ENCODE data around the gene TMEM132D. TPM values are rescaled to one million over a fixed set of nuclear protein-coding genes. Genes with fewer than 3 reads are reported as not detected.

The TMEM132D gene
- total RNA-seq, 2 donors from 2014 or later: 4.4 to 14.2 TPM

DNA sequence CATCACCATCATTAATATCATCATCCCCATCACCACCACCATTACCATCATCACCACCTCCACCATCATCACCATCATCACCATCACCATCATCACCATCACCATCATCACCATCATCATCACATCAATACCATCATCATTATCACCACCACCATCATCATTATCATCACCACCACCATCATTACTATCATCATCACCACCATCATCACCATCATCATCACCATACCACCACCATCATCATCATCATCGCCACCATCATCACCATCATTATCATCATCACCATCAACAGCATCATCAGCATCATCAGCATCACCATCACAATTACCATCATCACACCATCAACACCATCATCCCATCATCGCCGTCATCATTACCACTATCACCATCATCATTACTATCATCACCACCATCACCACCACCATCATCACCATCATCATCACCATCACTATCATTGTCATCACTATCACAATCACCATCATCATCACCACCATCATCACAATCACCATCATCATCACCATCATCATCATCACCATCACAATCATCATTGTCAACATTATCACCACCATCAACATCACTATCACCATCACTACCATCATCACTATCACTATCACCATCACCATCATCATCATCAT lies 767.0 kb downstream of the TMEM132D start:
- no peak overlapping the region for H3K4me3 Mint-ChIP-seq
- Histone ChIP-seq H3K9ac (ENCODE audit: extremely low read depth, low read length, poor library complexity, severe bottlenecking) (no peak overlapping the region), H3K27me3 (ENCODE audit: control insufficient read depth, insufficient read depth, low read length, poor library complexity, severe bottlenecking) (no peaks in the 10 kb centered on the region), H3K36me3 (ENCODE audit: control insufficient read depth, insufficient read depth, low read length) (no peaks in the 10 kb centered on the region), H3K27ac (ENCODE audit: low read depth, low read length) (no peak overlapping the region), H3K4me3 (ENCODE audit: low read length) (no peak overlapping the region), H3K4me1 (ENCODE audit: control insufficient read depth, insufficient read depth, low read length) (no peaks in the 10 kb centered on the region), H3K9me3 (ENCODE audit: control insufficient read depth, low read length) (no peaks in the 10 kb centered on the region)
- 88 to 94% methylated on average over 3 of the region's 3 CpGs for WGBS, 2 experiments (ENCODE audit: insufficient coverage in 1 of 2, insufficient read length in 1 of 2)
- H3K4me1 Mint-ChIP-seq: no peaks in the 10 kb centered on the region
- DNase-seq: peak; percentile 1
- no peaks in the 10 kb centered on the region for H3K27me3 Mint-ChIP-seq (ENCODE audit: insufficient read depth)
- no peak overlapping the region for H3K27ac Mint-ChIP-seq
- no peaks in the 10 kb centered on the region for H3K36me3 Mint-ChIP-seq (ENCODE audit: low read depth)
- TF ChIP-seq, protein P1, sequence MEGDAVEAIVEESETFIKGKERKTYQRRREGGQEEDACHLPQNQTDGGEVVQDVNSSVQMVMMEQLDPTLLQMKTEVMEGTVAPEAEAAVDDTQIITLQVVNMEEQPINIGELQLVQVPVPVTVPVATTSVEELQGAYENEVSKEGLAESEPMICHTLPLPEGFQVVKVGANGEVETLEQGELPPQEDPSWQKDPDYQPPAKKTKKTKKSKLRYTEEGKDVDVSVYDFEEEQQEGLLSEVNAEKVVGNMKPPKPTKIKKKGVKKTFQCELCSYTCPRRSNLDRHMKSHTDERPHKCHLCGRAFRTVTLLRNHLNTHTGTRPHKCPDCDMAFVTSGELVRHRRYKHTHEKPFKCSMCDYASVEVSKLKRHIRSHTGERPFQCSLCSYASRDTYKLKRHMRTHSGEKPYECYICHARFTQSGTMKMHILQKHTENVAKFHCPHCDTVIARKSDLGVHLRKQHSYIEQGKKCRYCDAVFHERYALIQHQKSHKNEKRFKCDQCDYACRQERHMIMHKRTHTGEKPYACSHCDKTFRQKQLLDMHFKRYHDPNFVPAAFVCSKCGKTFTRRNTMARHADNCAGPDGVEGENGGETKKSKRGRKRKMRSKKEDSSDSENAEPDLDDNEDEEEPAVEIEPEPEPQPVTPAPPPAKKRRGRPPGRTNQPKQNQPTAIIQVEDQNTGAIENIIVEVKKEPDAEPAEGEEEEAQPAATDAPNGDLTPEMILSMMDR (conservative IDR thresholded peaks at IDR 0.05): no peak
- no peaks in the 10 kb centered on the region for H3K9me3 Mint-ChIP-seq

- Histone ChIP-seq H3K4me3 (ENCODE audit: low read length) (no peak overlapping the region), H3K9ac (ENCODE audit: extremely low read depth, low read length, poor library complexity, severe bottlenecking) (no peak overlapping the region), H3K27me3 (ENCODE audit: control insufficient read depth, insufficient read depth, low read length, poor library complexity, severe bottlenecking) (no peaks in the 10 kb centered on the region), H3K36me3 (ENCODE audit: control insufficient read depth, insufficient read depth, low read length) (no peaks in the 10 kb centered on the region), H3K27ac (ENCODE audit: low read depth, low read length) (no peak overlapping the region), H3K9me3 (ENCODE audit: control insufficient read depth, low read length) (peaks cover 6% of the 10 kb centered on the region), H3K4me1 (ENCODE audit: control insufficient read depth, insufficient read depth, low read length) (no peaks in the 10 kb centered on the region)
- Mint-ChIP-seq H3K27me3 (ENCODE audit: insufficient read depth) (no peaks in the 10 kb centered on the region), H3K27ac (no peak overlapping the region), H3K4me1 (peaks cover 14% of the 10 kb centered on the region), H3K9me3 (peaks cover 8% of the 10 kb centered on the region), H3K4me3 (no peak overlapping the region), H3K36me3 (ENCODE audit: low read depth) (peaks cover 9% of the 10 kb centered on the region)
- peak; percentile 45 for DNase-seq
- WGBS, 2 experiments (ENCODE audit: insufficient coverage in 1 of 2, insufficient read length in 1 of 2): 93 to 96% methylated on average over 7 to 12 of the region's 12 CpGs
- TF ChIP-seq, protein P1 (conservative IDR thresholded peaks at IDR 0.05): no peak
Measured at GRCh38 chr12:129127771-129128170, 776.1 kb downstream of the TMEM132D start.

DNA sequence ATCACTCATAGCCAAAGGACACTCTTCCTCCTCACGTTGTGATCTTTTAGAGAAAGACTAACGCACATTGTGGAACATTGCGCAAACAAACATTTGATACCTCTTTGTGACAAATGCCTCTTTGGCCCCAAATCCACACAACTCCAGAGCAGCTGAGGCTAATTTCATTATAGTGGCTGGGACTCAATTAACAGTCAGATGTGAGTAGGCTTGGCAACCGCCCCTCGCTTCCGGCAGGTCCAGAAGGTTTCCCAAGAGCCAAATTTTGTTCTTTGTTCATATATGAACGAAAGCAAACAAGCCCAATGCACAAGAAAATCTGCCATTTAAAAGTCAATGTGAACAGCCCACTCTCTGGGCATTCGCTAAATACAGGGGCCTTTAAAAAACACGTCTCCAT lies 776.6 kb downstream of the TMEM132D start:
- H3K27me3 Mint-ChIP-seq (ENCODE audit: insufficient read depth): no peaks in the 10 kb centered on the region
- peaks cover 6% of the 10 kb centered on the region for H3K9me3 ChIP-seq (ENCODE audit: control insufficient read depth, low read length)
- TF ChIP-seq, protein P1 (conservative IDR thresholded peaks at IDR 0.05): no peak
- peaks cover 8% of the 10 kb centered on the region for H3K9me3 Mint-ChIP-seq
- H3K4me1 ChIP-seq (ENCODE audit: control insufficient read depth, insufficient read depth, low read length): no peaks in the 10 kb centered on the region
- H3K27ac Mint-ChIP-seq: no peak overlapping the region
- 90 to 93% methylated on average over 9 of the region's 9 CpGs for WGBS, 2 experiments (ENCODE audit: insufficient coverage in 1 of 2, insufficient read length in 1 of 2)
- no peak overlapping the region for H3K9ac ChIP-seq (ENCODE audit: extremely low read depth, low read length, poor library complexity, severe bottlenecking)
- H3K27me3 ChIP-seq (ENCODE audit: control insufficient read depth, insufficient read depth, low read length, poor library complexity, severe bottlenecking): no peaks in the 10 kb centered on the region
- H3K36me3 Mint-ChIP-seq (ENCODE audit: low read depth): peaks cover 9% of the 10 kb centered on the region
- no peaks in the 10 kb centered on the region for H3K36me3 ChIP-seq (ENCODE audit: control insufficient read depth, insufficient read depth, low read length)
- no peak for DNase-seq
- H3K27ac ChIP-seq (ENCODE audit: low read depth, low read length): no peak overlapping the region
- H3K4me3 ChIP-seq (ENCODE audit: low read length): no peak overlapping the region
- H3K4me3 Mint-ChIP-seq: no peak overlapping the region
- H3K4me1 Mint-ChIP-seq: peaks cover 14% of the 10 kb centered on the region
